Aorta (tissue), 5 donors: Measurements from ENCODE around the gene NEK6. TPM values are rescaled to one million over a fixed set of nuclear protein-coding genes. Genes with fewer than 3 reads are reported as not detected.

Source experiments
- ATAC-seq: fragments of 200-7000 bp; cut with Tn5 transposase; one replicate; pipeline ENCODE4 v1.9.1; 2022; ENCODE audit warnings: moderate library complexity; ENCODE audit not compliant: low FRiP score
- DNase-seq, 2 donors: peaks; one replicate each; pipeline ENCODE4 v3.0.0-alpha.2; 2020
- H3K27ac ChIP-seq, 2 donors: one replicate each; pipeline ENCODE4 v1.5.1; 2013; ENCODE audit warnings: low read length in 2 of 2, mild to moderate bottlenecking in 2 of 2, moderate library complexity in 2 of 2, control low read depth in 1 of 2, inconsistent platforms in 1 of 2, low read depth in 1 of 2
- H3K27me3 ChIP-seq, 2 donors: one replicate each; pipeline ENCODE4 v1.6.1; 2013; ENCODE audit warnings: control low read depth in 1 of 2, low read length in 1 of 2, mild to moderate bottlenecking in 1 of 2, moderate library complexity in 1 of 2; ENCODE audit not compliant: insufficient read depth in 2 of 2, control insufficient read depth in 1 of 2
- H3K36me3 ChIP-seq, 2 donors: one replicate each; pipeline ENCODE4 v1.6.1; 2013; ENCODE audit warnings: control low read depth in 1 of 2, low read length in 1 of 2, mild to moderate bottlenecking in 1 of 2; ENCODE audit not compliant: insufficient read depth in 2 of 2, control insufficient read depth in 1 of 2
- H3K4me1 ChIP-seq, 2 donors: one replicate each; pipeline ENCODE4 v1.6.1; 2013; ENCODE audit warnings: low read length in 2 of 2, control low read depth in 1 of 2, mild to moderate bottlenecking in 1 of 2, moderate library complexity in 1 of 2; ENCODE audit not compliant: insufficient read depth in 2 of 2, control insufficient read depth in 1 of 2
- H3K4me3 ChIP-seq, 2 donors: one replicate each; pipeline ENCODE4 v1.5.1; 2013; ENCODE audit warnings: low read length in 2 of 2, control low read depth in 1 of 2, mild to moderate bottlenecking in 1 of 2
- H3K9me3 ChIP-seq: one replicate; pipeline ENCODE4 v1.6.1; 2013; ENCODE audit warnings: mild to moderate bottlenecking, low read length; ENCODE audit not compliant: control insufficient read depth
- WGBS, 2 donors: extraction: QIAGEN DNeasy Blood & Tissue Kit; methylation state at CpG; one replicate each; pipeline ENCODE4 v1.1.7; 2013; 5-methylcytosine and 5-hydroxymethylcytosine counted together
- intact Hi-C, 2 donors: fragments of 100-400 bp; cut with DNase I; formaldehyde crosslinking; loops; one replicate each; pipeline versions ENCODE4 v1.14.2 to v1.15.0; 2022
- polyA plus RNA-seq, 2 donors: library from polyadenylated mRNA; stranded (reverse); fragments of 200-250 nt; gene quantifications; one replicate each; pipeline ENCODE4 v1.2.3, GENCODE V29; 2013
- total RNA-seq, 2 donors: library from RNA; stranded (reverse); fragmentation: NEBNext Ultra II Directional; extraction: Animal tissue kit (Norgen Biotek cat#: 25700); gene quantifications; one replicate each; pipeline ENCODE4 v1.2.1, GENCODE V29; 2021
- donor health status: healthy with polysubstance abuse.
- donor health status: Bipolar disorder and iron deficiency.
- donor health status: DM: no; HTN: no; CAD: no.
- donor health status: DM: no; HTN: no; CAD: no.
- donor health status: DM: yes; HTN: yes; CAD: no.

The NEK6 gene
- total and polyA plus RNA-seq, 4 donors: 8.2 to 72.8 (median 37.0) TPM

DNA sequence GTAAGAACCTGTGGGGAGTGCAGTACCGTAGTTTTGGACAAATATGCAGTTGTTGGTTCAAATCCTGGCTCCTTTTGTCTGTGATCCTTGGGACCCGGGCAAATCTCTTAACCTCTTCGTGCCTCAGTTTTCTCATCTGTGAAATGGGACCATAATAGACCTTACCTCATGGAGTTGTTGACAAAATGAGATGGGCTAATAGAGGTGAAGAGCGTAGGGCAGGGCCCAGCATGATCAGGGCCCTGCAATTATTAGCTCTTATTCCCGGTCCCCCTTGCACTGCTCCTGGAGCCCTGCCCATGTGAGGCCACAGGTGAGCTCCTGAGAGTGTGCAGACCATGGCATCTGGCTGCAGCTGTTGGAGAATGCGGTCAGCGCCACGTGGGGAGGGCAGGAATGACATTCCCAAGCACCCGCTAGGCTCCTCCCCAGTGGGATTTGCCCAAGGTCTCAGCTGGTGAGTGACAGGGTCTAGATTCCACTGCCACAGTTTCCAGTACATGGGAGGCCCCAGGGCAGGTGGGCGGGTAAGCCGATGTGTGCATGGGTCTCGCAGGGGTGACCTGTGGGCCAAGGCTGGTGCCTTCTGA lies 41.0 kb downstream of the NEK6 start:
- no peak overlapping the region for H3K27ac ChIP-seq
- DNase-seq: no peak
- WGBS, 2 donors: 88 to 91% methylated on average over 12 of the region's 12 CpGs
- H3K36me3 ChIP-seq: peaks cover 0 to 2% of the 10 kb centered on the region in 2 donors
- H3K4me1 ChIP-seq: peaks cover 0 to 3% of the 10 kb centered on the region in 2 donors
- H3K4me3 ChIP-seq: no peak overlapping the region
- no peaks in the 10 kb centered on the region for H3K9me3 ChIP-seq
- intact Hi-C loops: no loop called here
- no peak for ATAC-seq
- no peaks in the 10 kb centered on the region for H3K27me3 ChIP-seq

DNA sequence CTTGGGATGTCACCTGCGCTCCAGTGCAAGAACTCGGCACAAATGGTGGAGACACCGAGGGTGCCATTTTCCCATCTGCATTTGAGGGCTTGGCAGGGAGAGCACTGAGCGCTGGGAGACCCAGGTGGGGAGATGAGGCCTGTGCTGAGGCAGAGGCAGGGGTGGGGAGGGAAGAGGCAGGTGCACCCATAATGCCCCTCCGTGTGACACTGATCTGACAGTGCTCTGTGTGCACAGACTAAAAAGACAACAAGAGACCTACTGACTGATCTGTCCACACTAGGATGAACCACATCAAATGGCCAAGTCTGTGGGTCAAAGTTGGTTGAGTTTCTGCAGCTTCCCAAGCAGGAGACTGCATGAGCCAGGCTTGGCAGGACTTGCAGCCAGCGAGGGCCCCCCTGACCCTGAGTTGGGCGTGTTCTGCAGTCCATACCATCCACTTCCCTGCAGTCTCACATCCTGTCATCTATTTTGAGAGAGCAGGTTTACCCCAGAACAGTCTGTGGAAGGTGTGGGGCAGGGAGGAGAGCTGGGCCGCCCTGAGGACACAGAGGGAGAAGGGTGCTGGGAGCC lies 41.9 kb downstream of the NEK6 start:
- WGBS, 2 donors: 86 to 87% methylated on average over 8 of the region's 8 CpGs
- DNase-seq: no peak
- H3K9me3 ChIP-seq: no peaks in the 10 kb centered on the region
- H3K36me3 ChIP-seq: peaks cover 0 to 2% of the 10 kb centered on the region in 2 donors
- H3K4me1 ChIP-seq: peaks cover 0 to 3% of the 10 kb centered on the region in 2 donors
- no peaks in the 10 kb centered on the region for H3K27me3 ChIP-seq
- intact Hi-C loops: no loop called here
- H3K4me3 ChIP-seq: no peak overlapping the region
- ATAC-seq: no peak
- no peak overlapping the region for H3K27ac ChIP-seq

DNA sequence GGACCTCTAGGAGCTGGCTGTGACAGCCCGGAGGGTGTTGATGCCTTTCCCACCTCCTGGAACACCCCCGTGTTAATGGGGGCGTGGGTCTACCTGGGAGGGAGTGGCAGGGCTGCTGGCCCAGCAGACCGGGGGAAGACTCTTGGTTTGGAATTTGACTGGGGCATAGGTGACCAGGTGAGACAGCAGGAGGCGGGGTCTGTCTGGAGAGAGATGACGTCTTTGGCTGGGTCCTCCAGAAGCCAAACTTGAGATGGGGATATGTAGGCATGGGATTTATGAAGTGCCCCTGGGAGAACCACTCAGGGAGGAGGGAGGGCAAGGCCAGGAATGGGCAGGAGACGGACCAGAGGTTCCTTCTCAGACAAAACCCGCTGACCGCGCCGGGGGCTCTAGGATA lies 42.6 kb downstream of the NEK6 start:
- Histone ChIP-seq H3K27me3 (no peaks in the 10 kb centered on the region), H3K4me1 (peaks cover 0 to 3% of the 10 kb centered on the region in 2 donors), H3K9me3 (no peaks in the 10 kb centered on the region), H3K4me3 (no peak overlapping the region), H3K36me3 (peaks cover 0 to 2% of the 10 kb centered on the region in 2 donors), H3K27ac (no peak overlapping the region)
- no peak for DNase-seq
- 87% methylated on average over 10 to 11 of the region's 11 CpGs for WGBS, 2 donors
- intact Hi-C loops: no loop called here
- ATAC-seq: no peak

DNA sequence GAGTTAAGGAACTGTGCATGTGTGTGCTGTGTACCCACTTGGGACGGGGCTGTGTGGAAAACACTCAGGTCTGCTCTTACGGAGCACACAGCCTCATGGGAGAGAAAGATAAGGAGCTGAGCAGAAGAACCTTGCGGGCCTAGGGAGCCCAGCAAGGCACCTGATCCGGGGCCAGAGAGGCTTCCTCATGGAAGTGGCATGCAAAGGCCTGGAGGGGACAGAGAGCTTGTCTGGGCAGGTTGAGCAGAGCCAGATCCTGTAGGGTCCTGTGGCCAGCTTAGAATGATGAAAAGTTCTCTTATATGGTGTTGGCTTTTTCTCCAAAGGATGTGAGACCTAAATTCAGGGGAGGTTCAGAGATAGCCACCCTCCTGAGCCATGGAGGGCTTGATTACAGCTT lies 45.2 kb downstream of the NEK6 start:
- Histone ChIP-seq H3K9me3 (no peaks in the 10 kb centered on the region), H3K4me1 (no peaks in the 10 kb centered on the region), H3K36me3 (peaks cover 0 to 2% of the 10 kb centered on the region in 2 donors), H3K4me3 (no peak overlapping the region), H3K27me3 (no peaks in the 10 kb centered on the region), H3K27ac (no peak overlapping the region)
- intact Hi-C loops: no loop called here
- ATAC-seq (no peak), DNase-seq (no peak)
- 81 to 86% methylated on average over 4 of the region's 4 CpGs for WGBS, 2 donors

DNA sequence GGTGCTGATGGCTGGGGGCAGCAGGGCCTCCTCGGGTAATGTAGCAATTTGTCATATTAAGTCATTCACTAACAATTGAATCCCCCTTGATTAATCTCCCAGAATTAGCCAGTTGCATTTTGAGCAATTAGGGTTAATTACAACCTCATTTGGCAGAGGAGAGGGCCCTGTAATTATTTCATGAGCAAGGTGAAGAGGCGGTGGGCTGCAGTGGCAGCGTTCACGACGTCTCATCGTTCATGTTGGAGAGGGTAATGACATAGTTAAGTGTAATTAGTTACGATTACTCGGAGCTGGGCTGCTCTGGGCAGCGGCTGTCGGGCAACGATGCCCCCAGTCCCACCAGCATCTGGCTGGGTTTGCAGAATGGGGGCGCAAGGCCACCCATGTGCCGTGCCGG lies 46.0 kb downstream of the NEK6 start:
- ATAC-seq (no peak), DNase-seq (no peak)
- 86 to 90% methylated on average over 14 of the region's 14 CpGs for WGBS, 2 donors
- Histone ChIP-seq H3K4me3 (no peak overlapping the region), H3K27ac (no peak overlapping the region), H3K4me1 (no peaks in the 10 kb centered on the region), H3K36me3 (peaks cover 0 to 2% of the 10 kb centered on the region in 2 donors), H3K27me3 (no peaks in the 10 kb centered on the region), H3K9me3 (no peaks in the 10 kb centered on the region)
- intact Hi-C loops: no loop called here

DNA sequence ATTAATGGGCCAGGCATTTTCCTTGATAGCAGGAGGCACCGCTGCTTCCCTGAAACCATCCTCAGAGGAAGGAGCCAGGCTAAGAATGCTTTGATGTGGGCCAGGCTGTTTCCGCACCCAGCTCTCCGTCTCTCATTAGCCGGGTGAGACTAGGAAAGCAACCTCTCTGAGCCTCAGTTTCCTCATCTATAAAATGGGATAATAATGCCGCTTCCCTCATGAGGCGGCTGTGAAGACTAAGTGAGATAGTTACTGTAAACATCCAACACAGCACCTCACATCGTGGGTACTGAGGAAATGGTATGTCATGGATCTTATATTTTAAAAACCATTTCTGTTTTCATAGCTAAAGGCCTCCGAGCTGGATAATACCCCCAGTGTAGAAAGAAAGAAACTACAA lies 46.5 kb downstream of the NEK6 start:
- Histone ChIP-seq H3K36me3 (peaks cover 0 to 2% of the 10 kb centered on the region in 2 donors), H3K4me3 (no peak overlapping the region), H3K27ac (no peak overlapping the region), H3K27me3 (no peaks in the 10 kb centered on the region), H3K9me3 (no peaks in the 10 kb centered on the region), H3K4me1 (no peaks in the 10 kb centered on the region)
- 83 to 90% methylated on average over 8 of the region's 8 CpGs for WGBS, 2 donors
- DNase-seq (no peak), ATAC-seq (no peak)
- intact Hi-C loops: no loop called here

DNA sequence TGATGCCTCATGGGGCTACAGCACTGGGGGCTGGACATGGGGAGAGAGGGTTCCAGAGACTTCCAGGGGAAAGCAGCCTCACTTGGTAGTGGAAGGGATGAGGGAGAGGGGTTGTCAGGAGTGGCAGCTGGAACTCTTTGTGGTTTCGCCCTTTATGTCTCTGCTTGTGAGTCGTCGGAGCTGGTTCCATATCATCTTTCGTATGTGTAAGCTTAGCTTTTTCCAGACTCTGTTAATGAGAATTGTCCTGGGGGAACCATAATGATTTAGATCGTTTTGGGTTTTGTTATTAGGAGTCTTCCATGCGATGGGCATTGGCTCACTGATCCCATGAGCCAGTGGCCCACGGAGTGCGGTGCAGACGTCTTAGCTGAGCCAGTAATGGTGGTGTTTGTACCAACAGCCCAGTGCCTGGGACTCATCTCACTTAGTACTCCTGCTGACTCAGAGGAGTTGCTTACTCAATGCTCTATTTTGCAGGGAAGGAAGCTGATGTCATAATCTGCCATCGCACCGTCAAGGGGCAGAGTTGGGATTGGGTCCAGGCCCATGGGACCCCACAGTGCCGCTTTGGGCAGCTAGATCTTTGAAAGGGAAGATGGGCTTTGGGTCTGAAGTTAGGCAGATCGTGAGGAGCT lies 48.5 kb downstream of the NEK6 start:
- peaks cover 0 to 2% of the 10 kb centered on the region in 2 donors for H3K36me3 ChIP-seq
- ATAC-seq (no peak), DNase-seq (no peak)
- no peaks in the 10 kb centered on the region for H3K9me3 ChIP-seq
- H3K4me1 ChIP-seq: no peaks in the 10 kb centered on the region
- 74% methylated on average over 13 of the region's 13 CpGs for WGBS, 2 donors
- intact Hi-C loops: loop anchor here in 1 of 2 donors (5.0 kb wide), 1 partner anchor 49 kb away; the partner anchor contains the start of gene NEK6
- no peak overlapping the region for H3K4me3 ChIP-seq
- H3K27ac ChIP-seq: no peak overlapping the region
- no peaks in the 10 kb centered on the region for H3K27me3 ChIP-seq

DNA sequence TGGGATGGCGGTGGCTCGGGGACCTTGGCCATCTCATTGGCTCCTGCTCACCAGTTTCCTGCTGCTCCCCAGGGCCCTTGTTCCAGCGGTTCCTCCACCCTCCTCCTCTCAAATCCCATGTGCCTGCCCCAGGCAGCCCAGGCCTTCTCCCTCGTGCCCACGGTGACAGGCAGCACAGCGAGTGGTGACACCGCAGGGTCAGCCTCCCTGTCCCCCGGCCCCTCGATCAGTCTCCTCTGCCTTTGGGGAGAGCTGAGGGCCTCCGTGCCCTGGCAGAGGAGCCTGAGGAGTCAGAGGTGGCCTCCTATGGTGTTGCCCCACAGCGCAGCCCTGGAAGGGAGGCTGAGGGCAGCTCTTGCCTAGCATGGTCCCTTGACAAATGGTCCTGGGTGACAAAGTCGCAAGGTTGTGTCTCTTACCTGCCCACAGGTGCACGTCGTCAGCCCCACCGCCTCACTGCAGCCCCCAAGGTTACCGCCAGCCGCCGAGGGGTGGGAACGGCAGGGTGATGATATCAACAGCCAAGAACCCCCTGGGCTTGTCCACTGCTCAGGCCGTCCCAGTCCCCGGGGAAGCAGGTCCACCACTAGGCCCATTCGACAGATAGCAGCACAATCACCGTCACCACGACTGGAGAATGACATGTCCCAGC lies 49.8 kb downstream of the NEK6 start:
- H3K4me3 ChIP-seq: no peak overlapping the region
- no peaks in the 10 kb centered on the region for H3K9me3 ChIP-seq
- no peak overlapping the region for H3K27ac ChIP-seq
- H3K36me3 ChIP-seq: no peaks in the 10 kb centered on the region
- H3K27me3 ChIP-seq: no peaks in the 10 kb centered on the region
- no peaks in the 10 kb centered on the region for H3K4me1 ChIP-seq
- ATAC-seq: no peak
- no peak for DNase-seq
- intact Hi-C loops: loop anchor here in 1 of 2 donors (5.0 kb wide), 1 partner anchor 50 kb away; the partner anchor contains the start of gene NEK6
- WGBS, 2 donors: 88 to 90% methylated on average over 24 of the region's 24 CpGs
